NCI-H2029 (cell line): Measurements from ENCODE around the gene ACP2.

Source experiments
- DNase-seq: peaks from one replicate; lab custom pipeline; 2025; lab: John Stamatoyannopoulos, UW

Gene ACP2

GRCh38 chr11:47269002-47269828, 20.6 kb upstream of the ACP2 start:
- DNase-seq: peak; percentile 85

DNA sequence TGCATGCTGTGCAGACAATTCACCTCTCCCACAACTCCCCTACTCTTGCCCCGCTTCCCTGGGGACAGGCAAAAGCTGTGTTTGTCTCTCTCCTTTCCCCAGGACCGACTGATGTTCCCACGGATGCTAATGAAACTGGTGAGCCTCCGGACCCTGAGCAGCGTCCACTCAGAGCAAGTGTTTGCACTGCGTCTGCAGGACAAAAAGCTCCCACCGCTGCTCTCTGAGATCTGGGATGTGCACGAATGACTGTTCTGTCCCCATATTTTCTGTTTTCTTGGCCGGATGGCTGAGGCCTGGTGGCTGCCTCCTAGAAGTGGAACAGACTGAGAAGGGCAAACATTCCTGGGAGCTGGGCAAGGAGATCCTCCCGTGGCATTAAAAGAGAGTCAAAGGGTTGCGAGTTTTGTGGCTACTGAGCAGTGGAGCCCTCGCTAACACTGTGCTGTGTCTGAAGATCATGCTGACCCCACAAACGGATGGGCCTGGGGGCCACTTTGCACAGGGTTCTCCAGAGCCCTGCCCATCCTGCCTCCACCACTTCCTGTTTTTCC, 19.9 kb upstream of the ACP2 start:
- DNase-seq: no peak

GRCh38 chr11:47267876-47268275, 19.3 kb upstream of the ACP2 start:
- no peak for DNase-seq

- no peak for DNase-seq
These were observed 15.9 kb upstream of the ACP2 start for GRCh38 chr11:47264521-47264920.

GRCh38 chr11:47264119-47264518, 15.5 kb upstream of the ACP2 start:
- no peak for DNase-seq

DNA sequence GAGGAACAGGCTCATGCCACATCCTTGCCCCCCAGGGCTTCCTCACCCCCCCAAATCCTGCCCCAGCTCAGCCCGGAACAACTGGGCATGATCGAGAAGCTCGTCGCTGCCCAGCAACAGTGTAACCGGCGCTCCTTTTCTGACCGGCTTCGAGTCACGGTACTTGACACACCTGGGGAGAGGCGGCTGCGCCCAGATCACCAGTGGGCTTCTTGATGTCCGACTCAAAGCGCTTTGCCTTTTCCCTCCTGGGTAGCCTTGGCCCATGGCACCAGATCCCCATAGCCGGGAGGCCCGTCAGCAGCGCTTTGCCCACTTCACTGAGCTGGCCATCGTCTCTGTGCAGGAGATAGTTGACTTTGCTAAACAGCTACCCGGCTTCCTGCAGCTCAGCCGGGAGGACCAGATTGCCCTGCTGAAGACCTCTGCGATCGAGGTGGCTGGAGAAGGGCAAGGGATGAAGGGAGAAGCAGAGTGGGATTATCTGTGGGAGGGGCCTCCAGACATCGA, 12.7 kb upstream of the ACP2 start:
- no peak for DNase-seq

GRCh38 chr11:47260366-47260765, 11.8 kb upstream of the ACP2 start:
- DNase-seq: no peak

GRCh38 chr11:47259232-47259977, 10.8 kb upstream of the ACP2 start:
- DNase-seq: no peak

DNA sequence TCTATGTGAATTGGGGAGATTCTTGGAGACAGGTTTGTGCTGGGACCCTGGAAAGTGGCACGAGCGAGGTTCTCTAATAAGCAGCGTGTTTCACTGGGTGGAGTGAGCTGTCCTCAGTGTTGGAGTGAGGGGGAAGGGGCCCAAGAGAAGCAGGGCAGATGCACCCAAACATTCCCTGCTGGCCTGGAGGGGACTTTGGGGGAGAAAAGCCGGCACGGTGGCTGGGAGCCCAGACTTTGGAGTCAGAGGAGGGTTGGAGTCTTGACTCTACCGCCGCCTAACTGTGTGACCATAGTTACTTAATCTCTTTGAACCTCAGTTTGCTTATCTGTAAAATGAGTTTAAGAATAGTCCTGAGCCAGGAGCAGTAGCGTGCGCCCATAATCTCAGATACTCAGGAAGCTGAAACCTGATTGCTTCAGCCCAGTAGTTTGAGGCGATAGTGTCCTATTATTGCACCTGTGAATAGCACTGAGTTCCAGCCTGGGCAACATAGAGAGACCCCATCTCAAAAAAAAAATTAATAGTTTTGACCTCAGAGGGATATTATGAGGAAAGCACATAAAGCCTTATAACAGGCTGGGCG, 9.8 kb upstream of the ACP2 start:
- DNase-seq: no peak

DNA sequence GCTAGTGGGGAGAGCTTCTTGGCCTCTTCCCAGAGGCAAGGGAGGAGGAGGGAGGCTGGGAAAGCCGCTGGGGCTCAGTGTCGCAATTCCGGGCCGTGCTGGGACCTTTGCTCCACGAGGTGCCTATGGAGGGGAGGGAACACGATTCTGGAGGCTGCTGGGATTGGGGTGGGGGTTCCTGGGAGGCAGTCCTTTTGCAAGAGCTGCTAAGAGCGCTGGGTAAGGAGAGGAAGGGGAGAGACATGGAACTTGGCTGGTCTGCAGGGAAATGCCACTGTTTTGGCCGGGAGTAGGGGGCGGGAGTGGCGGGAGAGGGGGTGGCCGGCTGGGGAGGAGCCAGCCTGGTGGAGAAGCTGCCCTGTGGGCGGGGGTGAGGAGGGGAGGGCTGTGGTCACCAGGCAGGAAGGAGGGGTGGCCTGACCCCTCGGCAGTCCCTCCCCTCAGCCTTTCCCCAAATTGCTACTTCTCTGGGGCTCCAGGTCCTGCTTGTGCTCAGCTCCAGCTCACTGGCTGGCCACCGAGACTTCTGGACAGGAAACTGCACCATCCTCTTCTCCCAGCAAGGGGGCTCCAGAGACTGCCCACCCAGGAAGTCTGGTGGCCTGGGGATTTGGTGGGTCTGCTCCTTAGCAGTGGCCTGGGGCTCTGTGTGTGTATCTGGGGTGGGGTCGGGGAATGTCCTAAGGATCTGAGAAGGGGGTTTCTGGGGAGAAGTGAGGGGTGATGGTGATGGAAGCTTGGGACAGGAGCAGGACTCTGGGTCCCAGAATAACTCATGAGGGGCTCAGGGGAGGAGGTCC, 9.1 kb upstream of the ACP2 start, which contains the start of gene NR1H3:
Gene NR1H3, plus strand, starts transcription at position 480 of the 800 bp plus-strand sequence. CDS start 1,221 bp downstream, outside the sequence.
- no peak for DNase-seq

DNA sequence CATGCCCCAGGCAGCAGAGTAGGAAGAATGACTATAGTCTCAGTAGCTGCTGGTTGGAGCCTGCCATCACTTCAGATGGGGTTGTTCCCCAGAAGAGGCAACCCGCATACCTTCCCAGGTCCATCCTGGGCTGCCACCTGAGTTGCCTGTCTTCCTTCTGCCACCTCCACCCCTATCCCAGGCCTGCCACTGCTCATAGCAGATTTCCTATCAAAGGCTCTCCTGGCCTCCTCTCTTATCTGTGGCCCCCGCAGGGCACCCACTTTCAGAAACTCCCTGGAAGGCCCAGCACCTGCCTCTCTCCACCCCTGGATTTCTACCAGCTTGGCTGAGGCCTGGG, 8.5 kb upstream of the ACP2 start:
- no peak for DNase-seq

DNA sequence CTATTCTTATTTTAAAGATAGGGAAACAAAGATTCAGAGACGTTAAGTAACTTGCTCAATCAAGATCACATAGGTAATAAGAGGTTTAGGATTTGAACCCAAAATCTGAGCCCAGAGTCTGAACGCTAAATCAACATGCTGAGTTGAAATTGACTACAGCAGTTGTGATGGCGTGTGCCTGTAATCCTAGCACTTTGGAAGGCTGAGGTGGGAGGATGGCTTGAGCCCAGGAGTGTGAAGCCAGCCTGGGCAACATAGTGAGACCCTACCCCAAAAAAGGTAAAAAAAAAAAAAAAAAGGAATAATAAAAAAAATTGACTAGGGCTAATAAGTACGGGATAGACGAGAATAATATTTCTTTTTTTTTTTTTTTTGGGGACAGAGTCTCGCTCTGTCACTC, 7.8 kb upstream of the ACP2 start:
- no peak for DNase-seq

- DNase-seq: no peak
These were observed 5.8 kb upstream of the ACP2 start for GRCh38 chr11:47254386-47254785.

- DNase-seq: no peak
These were observed 5.0 kb upstream of the ACP2 start for GRCh38 chr11:47253660-47254059.

GRCh38 chr11:47251751-47252150, 3.1 kb upstream of the ACP2 start:
- no peak for DNase-seq

DNA sequence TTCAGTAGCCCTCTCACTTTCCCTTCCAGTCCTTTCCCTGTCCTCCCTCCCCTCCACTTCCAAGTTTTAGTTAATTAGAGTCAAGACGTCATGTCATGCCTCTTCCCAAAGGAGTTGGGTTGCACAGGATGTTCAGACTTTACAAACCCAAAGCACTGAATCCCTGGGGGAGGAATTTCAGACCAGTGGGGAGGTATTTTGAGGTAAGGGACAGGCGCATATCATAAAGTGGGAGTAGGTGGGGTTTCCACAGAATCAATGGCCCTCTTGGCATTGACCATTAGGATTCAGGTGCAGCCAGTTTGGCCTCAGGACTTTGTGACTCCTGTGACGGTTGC, 733 bp upstream of the ACP2 start:
- no peak for DNase-seq

- DNase-seq: no peak
These were observed 330 bp downstream of the ACP2 start for GRCh38 chr11:47248304-47248663.

- no peak for DNase-seq
These were observed 1.1 kb downstream of the ACP2 start for GRCh38 chr11:47247502-47247901.

GRCh38 chr11:47245611-47246357, 2.8 kb downstream of the ACP2 start:
- DNase-seq: no peak

- DNase-seq: no peak
These were observed 3.9 kb downstream of the ACP2 start for GRCh38 chr11:47244448-47245350.
